OCI-LY1 (cell line): Measurements from ENCODE around the gene LARP1.

Experiments used
- H2AFZ ChIP-seq: fragments of 200-600 bp; sonication (generic), shearing (Covaris generic); 2 replicates; pipeline ENCODE4 v1.6.0; 2014; ENCODE audit warnings: antibody characterized with exemption, mild to moderate bottlenecking, low read length
- H3F3A ChIP-seq: fragments of 200-600 bp; sonication (generic), shearing (Covaris generic); 2 replicates; pipeline ENCODE4 v1.6.0; 2014; ENCODE audit warnings: mild to moderate bottlenecking, antibody characterized with exemption, low read length, moderate library complexity; ENCODE audit not compliant: insufficient read depth
- H3K27ac ChIP-seq: fragments of 200-600 bp; sonication (generic); 2 replicates; pipeline ENCODE4 v1.5.1; 2014; ENCODE audit warnings: low read length, mixed run types, mild to moderate bottlenecking, low read depth; ENCODE audit not compliant: poor library complexity, severe bottlenecking
- H3K27me3 ChIP-seq: fragments of 200-600 bp; sonication (generic); 2 replicates; pipeline ENCODE4 v1.6.0; 2014; ENCODE audit warnings: antibody characterized with exemption, mild to moderate bottlenecking, low read length, moderate library complexity; ENCODE audit not compliant: insufficient read depth
- H3K36me3 ChIP-seq: fragments of 200-600 bp; sonication (generic); 2 replicates; pipeline ENCODE4 v1.6.1; 2014; ENCODE audit warnings: mild to moderate bottlenecking, antibody characterized with exemption, low read length, moderate library complexity, mixed read lengths; ENCODE audit not compliant: insufficient read depth
- H3K4me1 ChIP-seq: fragments of 200-600 bp; sonication (generic); 2 replicates; pipeline ENCODE4 v1.5.1; 2014; ENCODE audit warnings: mild to moderate bottlenecking, low read length, moderate library complexity; ENCODE audit not compliant: insufficient read depth, severe bottlenecking
- H3K4me2 ChIP-seq: fragments of 200-600 bp; sonication (generic), shearing (Covaris generic); 2 replicates; pipeline ENCODE4 v1.6.1; 2014; ENCODE audit warnings: low read length
- H3K4me3 ChIP-seq: fragments of 200-600 bp; sonication (generic); 2 replicates; pipeline ENCODE4 v1.5.1; 2014; ENCODE audit warnings: low read length, low read depth, mild to moderate bottlenecking, mixed read lengths; ENCODE audit not compliant: poor library complexity, severe bottlenecking
- H3K79me2 ChIP-seq: fragments of 200-600 bp; shearing (Covaris generic); 2 replicates; pipeline ENCODE4 v1.6.1; 2016; ENCODE audit warnings: mixed run types, low read length, mixed read lengths; ENCODE audit not compliant: insufficient read depth
- H3K9ac ChIP-seq: fragments of 200-600 bp; sonication (generic), shearing (Covaris generic); 2 replicates; pipeline ENCODE4 v1.6.1; 2014; ENCODE audit warnings: mild to moderate bottlenecking, low read length, mixed read lengths
- H3K9me2 ChIP-seq: fragments of 200-600 bp; sonication (generic), shearing (Covaris generic); 2 replicates; pipeline ENCODE4 v1.6.1; 2014; ENCODE audit warnings: low read depth, mild to moderate bottlenecking, low read length, mixed read lengths
- H3K9me3 ChIP-seq: fragments of 200-600 bp; shearing (Covaris generic); 2 replicates; pipeline ENCODE4 v1.6.1; 2014; ENCODE audit warnings: low read length, mixed read lengths
- H4K20me1 ChIP-seq: fragments of 200-600 bp; sonication (generic), shearing (Covaris generic); 2 replicates; pipeline ENCODE4 v1.6.0; 2016; ENCODE audit warnings: mild to moderate bottlenecking, low read length; ENCODE audit not compliant: insufficient read depth
- CTCF ChIP-seq: fragments of 200-600 bp; sonication (generic), shearing (Covaris generic); IDR thresholded peaks from 2 replicates; pipeline ENCODE4 v1.5.1; 2017; ENCODE audit warnings: mild to moderate bottlenecking, antibody characterized with exemption, low read length, moderate library complexity, mixed read lengths
- EZH2 ChIP-seq: fragments of 200-600 bp; sonication (generic), shearing (Covaris generic); IDR thresholded peaks from 2 replicates; pipeline ENCODE4 v1.8.0; 2017; ENCODE audit warnings: borderline replicate concordance, mixed run types, mild to moderate bottlenecking, antibody characterized with exemption, low read length, moderate library complexity, mixed read lengths

LARP1 gene

GRCh38 chr5:154865466-154866184, 110.4 kb downstream of the LARP1 start:
- H3K27ac ChIP-seq = no peak overlapping the region
- no peaks in the 10 kb centered on the region for H4K20me1 ChIP-seq
- no peaks in the 10 kb centered on the region for H3F3A ChIP-seq
- H3K36me3 ChIP-seq = peaks cover 77% of the 10 kb centered on the region
- no peak overlapping the region for H2AFZ ChIP-seq
- peaks cover 35% of the 10 kb centered on the region for H3K79me2 ChIP-seq
- no peaks in the 10 kb centered on the region for H3K27me3 ChIP-seq
- peaks cover 18% of the 10 kb centered on the region for H3K4me1 ChIP-seq
- H3K4me2 ChIP-seq = no peak overlapping the region
- no peaks in the 10 kb centered on the region for H3K9me2 ChIP-seq
- H3K4me3 ChIP-seq = no peak overlapping the region
- H3K9ac ChIP-seq = no peak overlapping the region
- TF ChIP-seq EZH2 (no peak), CTCF (no peak)
- no peaks in the 10 kb centered on the region for H3K9me3 ChIP-seq

DNA sequence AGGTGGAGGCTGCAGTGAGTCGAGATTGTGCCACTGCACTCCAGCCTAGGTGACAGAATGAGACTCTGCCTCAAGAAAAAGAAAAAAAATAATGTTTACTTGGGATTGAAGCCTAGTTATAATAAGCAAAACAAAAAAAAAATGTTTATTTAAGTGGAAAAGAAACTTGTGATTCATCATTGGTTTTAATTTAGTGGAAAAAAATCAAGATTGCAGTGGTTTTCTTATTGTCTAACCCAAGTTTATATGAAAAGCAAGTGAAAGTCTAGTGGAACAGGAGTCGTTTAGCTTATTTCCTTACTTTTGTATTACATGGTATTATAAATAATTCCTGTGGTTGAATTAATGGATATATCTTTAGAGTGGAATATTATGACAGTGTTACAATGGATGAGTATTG, 111.7 kb downstream of the LARP1 start:
- peaks cover 23% of the 10 kb centered on the region for H3K79me2 ChIP-seq
- TF ChIP-seq CTCF = no peak
- no peak for TF ChIP-seq EZH2
- peaks cover 9% of the 10 kb centered on the region for H3K4me1 ChIP-seq
- H3K9ac ChIP-seq = no peak overlapping the region
- no peaks in the 10 kb centered on the region for H3K9me3 ChIP-seq
- no peak overlapping the region for H3K27ac ChIP-seq
- no peak overlapping the region for H3K4me3 ChIP-seq
- no peaks in the 10 kb centered on the region for H3K27me3 ChIP-seq
- H3K36me3 ChIP-seq = peaks cover 83% of the 10 kb centered on the region
- no peaks in the 10 kb centered on the region for H3K9me2 ChIP-seq
- H2AFZ ChIP-seq = no peak overlapping the region
- no peak overlapping the region for H3K4me2 ChIP-seq
- no peaks in the 10 kb centered on the region for H3F3A ChIP-seq
- no peaks in the 10 kb centered on the region for H4K20me1 ChIP-seq
